ENCODE measurements around the gene GFI1B.
"Not testable (repeated sequence)": the region's sequence is repeated elsewhere in the genome, so short reads cannot be mapped to it uniquely, and the experiment has no call there.

The GFI1B gene

GRCh38 chr9:132969783-132970182 lies 8.7 kb upstream of the GFI1B start:
- DNase-seq: no peak

- no peak for DNase-seq
Observed at GRCh38 chr9:132970324-132971062, 8.0 kb upstream of the GFI1B start.

- no peak for DNase-seq
Observed at GRCh38 chr9:132973166-132973565, 5.3 kb upstream of the GFI1B start.

GRCh38 chr9:132973713-132974112 lies 4.8 kb upstream of the GFI1B start:
- DNase-seq: no peak

GRCh38 chr9:132975961-132976360 lies 2.5 kb upstream of the GFI1B start:
- DNase-seq: no peak

GRCh38 chr9:132976571-132976970 lies 1.9 kb upstream of the GFI1B start:
- no peak for DNase-seq

- no peak for DNase-seq
Observed at GRCh38 chr9:132978112-132978450, 413 bp upstream of the GFI1B start.

GRCh38 chr9:132980157-132980556 lies 1.7 kb downstream of the GFI1B start:
- DNase-seq: no peak

GRCh38 chr9:132982458-132982857 lies 4.0 kb downstream of the GFI1B start:
- DNase-seq: no peak

- DNase-seq: no peak
Observed at GRCh38 chr9:132983491-132984201, 5.2 kb downstream of the GFI1B start.

- no peak for DNase-seq
Observed at GRCh38 chr9:132984202-132985070, 5.9 kb downstream of the GFI1B start.

- DNase-seq: no peak
Observed at GRCh38 chr9:132985071-132985350, 6.5 kb downstream of the GFI1B start.

GRCh38 chr9:132985489-132985888 lies 7.0 kb downstream of the GFI1B start:
- no peak for DNase-seq

- no peak for DNase-seq
Observed at GRCh38 chr9:132986114-132986513, 7.6 kb downstream of the GFI1B start.

- no peak for DNase-seq
Observed at GRCh38 chr9:132986640-132987620, 8.4 kb downstream of the GFI1B start.

- no peak for DNase-seq
Observed at GRCh38 chr9:132988244-132989013, 9.9 kb downstream of the GFI1B start.

GRCh38 chr9:132989014-132989310 lies 10.5 kb downstream of the GFI1B start:
- no peak for DNase-seq

GRCh38 chr9:132989414-132989996 lies 11.0 kb downstream of the GFI1B start:
- no peak for DNase-seq

GRCh38 chr9:132989998-132990557 lies 11.6 kb downstream of the GFI1B start:
- not testable (repeated sequence) for DNase-seq

GRCh38 chr9:132990781-132991180 lies 12.3 kb downstream of the GFI1B start:
- DNase-seq: no peak

Data from stimulated activated naive CD4-positive, alpha-beta T cell treated with Interleukin-2 at 50 U/mL for 16 hours (primary cell).